Activated gamma-delta T cell (primary cell): ENCODE data around the gene CTSZ.
A peak's percentile ranks its signal among the peaks of the same experiment; 100 is the strongest.
"Not testable (repeated sequence)": the region's sequence is repeated elsewhere in the genome, so short reads cannot be mapped to it uniquely, and the experiment has no call there.

ENCODE experiments used
- DNase-seq: peaks from one replicate; lab custom pipeline; 2025; lab: John Stamatoyannopoulos, UW
- total RNA-seq, 2 donors: gene quantifications; one replicate each; lab custom pipeline; 2026; lab: John Stamatoyannopoulos, UW

Gene CTSZ
- total RNA-seq = 32.4 to 59.9 reads per million in 2 donors

DNA sequence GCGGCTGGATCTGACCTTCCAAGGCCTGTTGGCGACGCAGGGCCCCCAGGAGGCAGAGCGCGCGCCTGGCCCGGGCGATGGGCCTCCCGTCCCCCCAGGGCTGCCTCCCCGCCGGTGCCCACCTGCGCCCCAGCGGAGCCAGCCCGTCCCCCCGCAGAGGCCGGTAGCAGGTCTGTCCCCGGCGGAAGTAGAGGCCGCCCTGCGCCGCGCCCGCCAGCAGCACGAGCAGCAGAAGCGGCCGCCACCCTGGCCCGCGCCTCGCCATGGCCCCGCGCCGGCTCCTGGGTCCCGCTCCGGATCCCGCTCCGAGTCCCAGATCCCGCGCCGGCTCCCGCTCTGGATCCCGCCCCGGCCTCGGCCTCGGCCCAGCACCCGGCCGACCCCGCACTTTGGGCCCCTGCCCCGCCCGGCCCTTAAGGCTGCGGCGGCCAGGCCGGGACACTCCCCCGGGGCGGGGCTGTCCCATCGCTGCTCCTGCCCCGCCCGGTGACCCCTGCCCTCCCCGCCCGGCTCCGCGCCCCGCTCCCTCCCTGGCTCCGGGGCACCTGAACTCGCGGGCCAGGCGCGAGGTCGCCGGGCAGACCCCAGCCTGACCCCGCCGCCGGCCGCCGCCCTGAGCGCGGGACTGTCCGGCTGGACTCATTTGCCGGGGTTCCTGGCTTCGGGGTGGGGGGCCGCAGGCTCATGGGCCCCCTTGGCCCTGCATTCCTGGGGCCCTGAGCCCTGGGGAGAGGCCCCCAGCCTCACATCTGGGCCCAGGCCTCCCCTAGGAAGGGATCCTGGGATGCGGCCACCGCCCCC, at the start of gene CTSZ:
Gene CTSZ (minus strand): TSS at position 391 of the 801 bp plus-strand sequence. CDS start 126 bp downstream, at position 265.
- peak; percentile 31 for DNase-seq

GRCh38 chr20:59055302-59055701, 48.2 kb upstream of the CTSZ start:
- no peak for DNase-seq

- no peak for DNase-seq
Observed at GRCh38 chr20:59051666-59052185, 44.7 kb upstream of the CTSZ start.

DNA sequence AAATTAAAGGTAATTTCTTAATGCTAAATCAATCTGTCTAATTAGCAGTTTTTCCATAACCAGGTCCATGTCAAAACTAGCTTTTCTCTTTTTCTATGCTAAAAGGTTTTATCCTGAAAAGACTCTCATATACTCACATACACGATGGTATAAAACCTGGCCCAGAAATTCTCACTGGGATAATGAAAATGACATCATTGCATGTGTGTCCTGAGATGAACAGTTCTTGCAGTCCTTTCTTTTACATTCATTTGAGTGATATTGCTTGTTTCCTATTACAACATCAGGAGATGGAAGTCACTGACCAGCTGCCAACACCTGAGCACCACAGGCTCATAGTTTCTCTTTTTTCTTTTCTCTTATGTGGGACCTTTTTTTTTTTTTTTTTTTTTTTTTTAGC, 43.4 kb upstream of the CTSZ start:
- DNase-seq = no peak

GRCh38 chr20:59048681-59049030, 41.6 kb upstream of the CTSZ start:
- no peak for DNase-seq

DNA sequence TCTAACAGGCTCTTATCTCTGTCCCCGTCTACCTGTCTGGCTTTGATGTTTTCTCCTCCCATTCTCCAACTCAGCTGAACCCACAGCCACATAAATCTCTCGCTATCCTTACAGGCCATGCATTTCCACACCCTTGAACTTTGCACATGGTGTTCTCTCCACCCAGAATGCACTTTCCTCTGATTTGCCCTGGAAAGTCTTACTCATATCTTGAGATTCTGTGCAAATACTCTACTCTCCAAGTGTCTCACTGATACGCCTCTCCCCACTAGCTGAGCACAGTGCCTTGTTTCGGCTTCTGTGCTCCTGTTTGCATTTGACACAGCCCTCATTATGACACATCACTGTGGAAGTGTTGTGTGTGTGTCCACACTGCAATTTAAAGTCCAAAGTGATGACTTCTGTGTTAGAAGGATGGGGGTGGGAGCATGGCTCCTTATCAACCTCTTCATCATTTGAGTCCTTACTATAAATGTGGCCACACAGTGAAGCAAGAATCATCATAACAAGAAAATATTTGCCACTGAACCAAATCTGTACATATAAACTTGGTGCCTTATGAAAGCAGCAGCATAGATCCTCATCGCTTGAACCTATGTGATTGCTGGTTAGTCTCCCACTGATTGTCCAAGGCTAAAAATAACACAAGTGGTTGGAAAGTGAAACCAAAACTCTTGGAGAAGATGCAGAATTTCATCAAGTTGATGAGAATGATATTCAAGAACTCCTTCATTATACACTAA, 41.1 kb upstream of the CTSZ start:
- no peak for DNase-seq

DNA sequence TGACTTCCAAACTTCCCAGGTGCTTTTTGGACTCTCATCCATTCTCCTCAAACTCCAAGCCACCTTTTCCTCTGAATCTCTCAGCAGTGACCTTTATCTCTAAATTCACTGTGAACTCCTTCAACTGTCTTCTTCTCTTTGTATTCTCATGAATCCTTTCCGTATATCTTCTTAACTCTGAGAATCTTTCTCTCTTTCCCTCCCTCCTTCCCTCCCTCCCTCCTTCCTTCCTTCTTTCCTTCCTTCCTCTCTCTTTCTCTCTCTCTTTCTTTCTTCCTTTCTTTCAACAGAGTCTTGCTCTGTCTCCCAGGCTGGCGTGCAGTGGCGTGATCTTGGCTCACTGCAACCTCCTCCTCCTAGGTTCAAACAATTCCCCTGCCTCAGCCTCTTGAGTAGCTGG, 39.8 kb upstream of the CTSZ start:
- no peak for DNase-seq

DNA sequence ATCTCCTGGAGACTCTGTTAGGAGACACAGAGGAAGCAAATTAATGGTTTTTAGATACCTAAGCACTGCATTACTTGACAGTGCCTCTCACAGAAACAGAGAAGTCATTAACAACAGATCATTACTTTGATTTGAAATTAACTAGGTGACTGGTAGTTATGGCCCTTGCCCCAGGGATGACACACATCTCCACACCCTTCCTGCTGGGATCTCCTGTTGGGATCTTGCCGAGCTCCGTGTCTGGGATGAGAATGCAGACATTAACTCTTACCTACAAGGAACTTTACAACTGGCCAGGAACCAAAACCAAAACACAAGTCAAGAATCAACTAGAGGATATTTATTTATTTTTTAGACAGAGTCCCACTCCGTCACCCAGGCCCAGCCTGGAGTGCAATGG, 37.7 kb upstream of the CTSZ start:
- no peak for DNase-seq

DNA sequence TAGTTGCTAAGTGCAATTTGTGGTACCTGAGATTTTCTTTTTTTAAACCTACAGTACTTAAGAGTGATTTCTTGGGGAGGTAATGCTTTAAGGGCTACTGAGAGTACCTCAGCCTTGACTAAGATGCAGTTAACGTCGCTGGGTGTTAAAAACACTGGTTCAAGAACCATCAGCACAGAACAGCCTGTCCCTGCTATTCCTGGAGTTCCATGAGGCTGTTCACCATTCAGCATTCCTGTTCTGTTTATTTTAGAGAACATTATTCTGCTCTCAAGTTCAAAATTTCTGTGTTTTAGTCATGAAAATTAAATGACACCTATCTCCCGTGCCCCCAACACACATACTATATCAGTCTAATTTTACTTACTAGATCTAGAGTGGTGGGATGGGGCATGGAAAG, 37.2 kb upstream of the CTSZ start:
- no peak for DNase-seq

- no peak for DNase-seq
Observed at GRCh38 chr20:59043698-59044097, 36.6 kb upstream of the CTSZ start.

GRCh38 chr20:59042796-59043631, 36.0 kb upstream of the CTSZ start:
- DNase-seq = peak; percentile 95

DNA sequence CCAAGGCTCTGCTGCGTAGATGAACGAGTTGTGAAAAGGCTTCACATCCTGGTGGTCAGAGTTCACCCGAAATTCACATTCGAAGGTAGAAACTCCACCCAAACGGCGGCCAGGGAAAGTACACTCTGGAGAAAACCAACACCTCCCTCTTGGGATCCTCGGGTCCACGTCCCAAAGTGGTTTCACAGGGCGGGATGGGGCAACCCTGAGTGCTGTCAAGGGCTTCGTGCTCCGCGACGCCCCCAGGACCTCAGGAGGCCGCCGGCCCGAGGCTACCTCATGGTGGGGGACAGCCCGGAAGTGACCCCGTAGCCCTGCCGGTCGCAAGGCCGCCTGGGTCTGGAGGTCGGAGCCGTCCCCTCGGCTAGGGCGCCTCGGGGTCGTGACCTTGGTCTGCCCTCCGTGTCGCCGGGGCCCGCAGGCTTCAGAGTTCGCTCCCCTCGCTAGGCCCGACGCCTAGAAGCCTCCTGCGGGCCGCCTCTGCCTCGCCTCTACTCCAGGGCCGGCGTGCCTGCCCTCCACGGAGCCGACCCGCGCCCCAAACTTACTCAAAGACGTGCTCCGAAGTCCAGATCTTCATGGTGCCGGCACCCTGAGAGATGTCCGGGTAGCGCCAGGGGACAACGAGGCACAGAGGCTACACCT, 35.2 kb upstream of the CTSZ start, which contains the start of gene PRELID3B:
Gene PRELID3B (minus strand): TSS at position 636 of the 645 bp plus-strand sequence. CDS start 56 bp downstream, at position 580.
- peak; percentile 42 for DNase-seq

- not testable (repeated sequence) for DNase-seq
Observed at GRCh38 chr20:59041487-59041886, 34.4 kb upstream of the CTSZ start.

GRCh38 chr20:59040667-59041066, 33.6 kb upstream of the CTSZ start:
- DNase-seq = no peak

DNA sequence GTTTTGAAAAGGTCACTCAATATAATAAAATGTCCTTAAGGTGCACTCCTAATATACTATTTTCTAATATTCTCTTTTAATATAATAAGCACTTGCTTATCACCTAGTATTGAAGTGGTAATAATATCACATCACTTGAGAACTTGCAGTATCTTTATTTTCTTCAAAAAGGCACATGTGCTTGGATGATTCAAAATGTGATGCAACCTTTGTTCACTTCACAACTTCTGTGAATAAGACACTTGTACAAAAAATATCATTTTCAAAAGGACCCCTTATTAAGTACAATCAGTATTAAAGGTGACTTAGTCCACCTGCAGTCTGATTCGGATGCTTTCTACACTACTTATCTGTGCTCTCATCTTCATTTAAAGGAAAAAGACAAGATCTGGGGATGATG, 32.2 kb upstream of the CTSZ start:
- DNase-seq = no peak

DNA sequence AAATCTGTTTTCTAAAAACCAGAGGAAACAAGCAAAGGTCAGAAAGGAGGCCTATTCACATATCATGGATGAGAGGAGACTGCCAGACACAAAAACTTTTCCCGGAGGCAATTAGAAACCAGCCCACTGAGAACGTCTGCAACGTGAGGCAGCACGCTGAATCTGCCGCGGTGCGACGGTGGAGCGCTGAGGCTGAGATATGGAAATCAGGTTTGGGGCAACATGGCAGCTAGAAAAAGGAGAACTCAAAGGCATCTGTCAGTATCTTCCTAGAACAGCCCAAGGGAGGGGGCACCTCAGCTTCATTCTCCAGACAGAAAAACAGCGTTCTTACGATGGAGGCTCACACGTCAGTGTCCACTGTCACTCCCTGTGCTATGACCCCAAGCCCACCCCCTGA, 30.3 kb upstream of the CTSZ start:
- DNase-seq = no peak

- DNase-seq = no peak
Observed at GRCh38 chr20:59035381-59035780, 28.3 kb upstream of the CTSZ start.

GRCh38 chr20:59033616-59034165, 26.6 kb upstream of the CTSZ start:
- DNase-seq = no peak

- no peak for DNase-seq
Observed at GRCh38 chr20:59033093-59033492, 26.0 kb upstream of the CTSZ start.

DNA sequence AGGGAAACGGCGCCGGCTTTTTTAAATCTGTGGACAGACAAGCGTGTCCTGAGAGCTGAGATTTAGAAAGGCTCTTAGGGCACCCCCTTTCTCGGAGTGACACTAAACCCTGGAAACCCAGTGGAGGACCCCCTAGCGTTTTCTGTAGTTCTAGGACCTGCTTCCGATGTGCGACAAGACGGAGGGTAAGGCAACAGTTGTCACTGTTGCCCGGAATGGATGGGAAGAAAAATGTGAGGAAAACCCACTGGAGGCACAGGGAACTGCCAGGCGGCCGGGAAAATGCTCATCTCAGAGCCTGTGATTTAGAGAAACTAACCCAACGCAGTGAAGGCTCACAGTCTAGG, 25.6 kb upstream of the CTSZ start:
- DNase-seq = no peak

- DNase-seq = peak; percentile 98
Observed at GRCh38 chr20:59032023-59032712, 25.1 kb upstream of the CTSZ start, which contains the start of gene ATP5F1E. Gene ATP5F1E, minus strand, starts transcription at chr20:59032335. Its CDS starts 84 bp downstream, at chr20:59032251.
